ENCODE data around the gene CNGA3. TPM values are rescaled to one million over a fixed set of nuclear protein-coding genes. Genes with fewer than 3 reads are reported as not detected.

Gene CNGA3
- total and polyA plus RNA-seq, 10 of the 15 experiments (the other 5 are each of a cell fraction or from before 2014, with no cell fraction given): not detected

DNA sequence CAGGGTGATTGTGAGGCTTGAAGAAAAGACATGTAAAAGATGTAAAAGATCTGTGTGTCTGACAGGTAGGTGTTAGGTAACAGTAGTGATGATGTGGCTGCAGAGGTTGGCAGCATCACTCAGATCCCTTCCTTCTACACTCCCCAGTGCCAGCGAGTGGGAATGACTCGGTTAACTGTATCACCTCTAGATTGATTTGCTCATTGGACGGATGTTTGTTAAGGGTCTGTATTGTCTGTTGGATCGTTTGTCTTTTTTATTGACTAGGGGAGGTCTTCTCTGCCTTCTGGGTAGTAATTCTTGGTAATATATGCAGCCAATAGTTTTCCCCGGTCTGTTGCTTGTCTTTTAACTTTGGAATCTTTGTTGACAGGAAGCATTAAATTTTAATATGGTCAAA, 44.8 kb upstream of the CNGA3 start:
- ChIA-PET POLR2A (no interaction called here), SMC1A (ENCODE audit: uncharacterized antibody, unreplicated experiment) (no interaction called here), CTCF (no interaction called here), RAD21 (ENCODE audit: unreplicated experiment) (no interaction called here)
- no peak overlapping the region for H3K27ac ChIP-seq (ENCODE audit: control insufficient read depth, insufficient read depth)
- H3K27me3 ChIP-seq (replicated peaks in 1 of 2; ENCODE audit: control insufficient read depth in 2 of 2, insufficient read depth in 2 of 2, low read length in 1 of 2): peaks cover 0 to 6% of the 10 kb centered on the region in 2 experiments; a peak in 3 of 4 replicates
- no peak overlapping the region for H2AFZ ChIP-seq (ENCODE audit: control insufficient read depth, low read depth, low read length)
- no peak overlapping the region for H3K4me2 ChIP-seq (ENCODE audit: control insufficient read depth, insufficient read depth)
- no peak overlapping the region for H3K4me3 ChIP-seq
- FAIRE-seq (no peak), DNase-seq (ENCODE audit: low read depth, low spot score) (no peak), ATAC-seq (no peak)
- intact Hi-C loops (cut with micrococcal nuclease; ENCODE audit: unreplicated experiment): no loop called here
- no peak overlapping the region for H3K9ac ChIP-seq (ENCODE audit: control insufficient read depth, insufficient read depth, low read length)
- in situ Hi-C loops (cut with MboI): no loop called here
- no TSS peak for BruUV-seq (replicated peaks)
- H3K36me3 ChIP-seq (ENCODE audit: control insufficient read depth in 2 of 2, insufficient read depth in 2 of 2, low read length in 1 of 2): no peaks in the 10 kb centered on the region
- H4K20me1 ChIP-seq (ENCODE audit: control insufficient read depth, insufficient read depth): no peaks in the 10 kb centered on the region
- no peaks in the 10 kb centered on the region for H3K4me1 ChIP-seq (ENCODE audit: control insufficient read depth, insufficient read depth, low read length)
- no peaks in the 10 kb centered on the region for H3K9me3 ChIP-seq (replicated peaks; ENCODE audit: control insufficient read depth, insufficient read depth, low read length)
- no peaks in the 10 kb centered on the region for H3K79me2 ChIP-seq (ENCODE audit: control insufficient read depth, insufficient read depth, low read length)
- 23% methylated on average over 5 of the region's 5 CpGs for WGBS (ENCODE audit: insufficient coverage, insufficient replicate concordance, low lambda C conversion rate, missing lambda C conversion rate)
- TF ChIP-seq SREBF1 (IDR thresholded peaks at IDR 0.05; ENCODE audit: low read length) (no peak), MEF2A (IDR thresholded peaks at IDR 0.05; ENCODE audit: insufficient read depth, low read depth, low read length) (no peak), POLR2AphosphoS5 (IDR thresholded peaks at IDR 0.05; ENCODE audit: low read length) (no peak), IKZF1 (conservative IDR thresholded peaks at IDR 0.05) (no peak), CREM (IDR thresholded peaks at IDR 0.05; ENCODE audit: low read depth) (no peak), FOXK2 (IDR thresholded peaks at IDR 0.05) (no peak), RUNX3 (IDR thresholded peaks at IDR 0.05; ENCODE audit: low read length) (no peak), ZNF384 (IDR thresholded peaks at IDR 0.05; ENCODE audit: borderline replicate concordance, low read depth, low read length) (no peak), SP1 (IDR thresholded peaks at IDR 0.05; ENCODE audit: low read depth, low read length) (no peak), CREB1 (IDR thresholded peaks at IDR 0.05; ENCODE audit: low read depth) (no peak), RAD21 (IDR thresholded peaks at IDR 0.05; ENCODE audit: insufficient read depth, low read depth, low read length) (no peak), ZNF274 (IDR thresholded peaks at IDR 0.05; ENCODE audit: insufficient read depth, insufficient read length) (no peak), ZZZ3 (IDR thresholded peaks at IDR 0.05; ENCODE audit: control insufficient read depth, insufficient read length, low read depth) (no peak), SMARCA5 (IDR thresholded peaks at IDR 0.05) (no peak)
- TF ChIP-seq, protein P1, sequence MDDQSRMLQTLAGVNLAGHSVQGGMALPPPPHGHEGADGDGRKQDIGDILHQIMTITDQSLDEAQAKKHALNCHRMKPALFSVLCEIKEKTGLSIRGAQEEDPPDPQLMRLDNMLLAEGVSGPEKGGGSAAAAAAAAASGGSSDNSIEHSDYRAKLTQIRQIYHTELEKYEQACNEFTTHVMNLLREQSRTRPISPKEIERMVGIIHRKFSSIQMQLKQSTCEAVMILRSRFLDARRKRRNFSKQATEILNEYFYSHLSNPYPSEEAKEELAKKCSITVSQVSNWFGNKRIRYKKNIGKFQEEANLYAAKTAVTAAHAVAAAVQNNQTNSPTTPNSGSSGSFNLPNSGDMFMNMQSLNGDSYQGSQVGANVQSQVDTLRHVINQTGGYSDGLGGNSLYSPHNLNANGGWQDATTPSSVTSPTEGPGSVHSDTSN (IDR thresholded peaks at IDR 0.05; ENCODE audit: insufficient replicate concordance, low read depth, low read length): no peak
- TF ChIP-seq, protein P2, sequence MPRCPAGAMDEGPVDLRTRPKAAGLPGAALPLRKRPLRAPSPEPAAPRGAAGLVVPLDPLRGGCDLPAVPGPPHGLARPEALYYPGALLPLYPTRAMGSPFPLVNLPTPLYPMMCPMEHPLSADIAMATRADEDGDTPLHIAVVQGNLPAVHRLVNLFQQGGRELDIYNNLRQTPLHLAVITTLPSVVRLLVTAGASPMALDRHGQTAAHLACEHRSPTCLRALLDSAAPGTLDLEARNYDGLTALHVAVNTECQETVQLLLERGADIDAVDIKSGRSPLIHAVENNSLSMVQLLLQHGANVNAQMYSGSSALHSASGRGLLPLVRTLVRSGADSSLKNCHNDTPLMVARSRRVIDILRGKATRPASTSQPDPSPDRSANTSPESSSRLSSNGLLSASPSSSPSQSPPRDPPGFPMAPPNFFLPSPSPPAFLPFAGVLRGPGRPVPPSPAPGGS (IDR thresholded peaks at IDR 0.05; ENCODE audit: borderline replicate concordance, insufficient read depth, low read depth, low read length, poor library complexity, severe bottlenecking): no peak
- TF ChIP-seq, protein P3, sequence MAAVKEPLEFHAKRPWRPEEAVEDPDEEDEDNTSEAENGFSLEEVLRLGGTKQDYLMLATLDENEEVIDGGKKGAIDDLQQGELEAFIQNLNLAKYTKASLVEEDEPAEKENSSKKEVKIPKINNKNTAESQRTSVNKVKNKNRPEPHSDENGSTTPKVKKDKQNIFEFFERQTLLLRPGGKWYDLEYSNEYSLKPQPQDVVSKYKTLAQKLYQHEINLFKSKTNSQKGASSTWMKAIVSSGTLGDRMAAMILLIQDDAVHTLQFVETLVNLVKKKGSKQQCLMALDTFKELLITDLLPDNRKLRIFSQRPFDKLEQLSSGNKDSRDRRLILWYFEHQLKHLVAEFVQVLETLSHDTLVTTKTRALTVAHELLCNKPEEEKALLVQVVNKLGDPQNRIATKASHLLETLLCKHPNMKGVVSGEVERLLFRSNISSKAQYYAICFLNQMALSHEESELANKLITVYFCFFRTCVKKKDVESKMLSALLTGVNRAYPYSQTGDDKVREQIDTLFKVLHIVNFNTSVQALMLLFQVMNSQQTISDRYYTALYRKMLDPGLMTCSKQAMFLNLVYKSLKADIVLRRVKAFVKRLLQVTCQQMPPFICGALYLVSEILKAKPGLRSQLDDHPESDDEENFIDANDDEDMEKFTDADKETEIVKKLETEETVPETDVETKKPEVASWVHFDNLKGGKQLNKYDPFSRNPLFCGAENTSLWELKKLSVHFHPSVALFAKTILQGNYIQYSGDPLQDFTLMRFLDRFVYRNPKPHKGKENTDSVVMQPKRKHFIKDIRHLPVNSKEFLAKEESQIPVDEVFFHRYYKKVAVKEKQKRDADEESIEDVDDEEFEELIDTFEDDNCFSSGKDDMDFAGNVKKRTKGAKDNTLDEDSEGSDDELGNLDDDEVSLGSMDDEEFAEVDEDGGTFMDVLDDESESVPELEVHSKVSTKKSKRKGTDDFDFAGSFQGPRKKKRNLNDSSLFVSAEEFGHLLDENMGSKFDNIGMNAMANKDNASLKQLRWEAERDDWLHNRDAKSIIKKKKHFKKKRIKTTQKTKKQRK (IDR thresholded peaks at IDR 0.05; ENCODE audit: low read depth, low read length): no peak
